ENCODE measurements around the gene PKM. TPM values are rescaled to one million over a fixed set of nuclear protein-coding genes. Genes with fewer than 3 reads are reported as not detected.
"Not testable (repeated sequence)": the region's sequence is repeated elsewhere in the genome, so short reads cannot be mapped to it uniquely, and the experiment has no call there.

Gene PKM
- 332 TPM for total RNA-seq
- 100 to 1,000 TPM; 380 to 510 (median 440) TPM for polyA plus RNA-seq

DNA sequence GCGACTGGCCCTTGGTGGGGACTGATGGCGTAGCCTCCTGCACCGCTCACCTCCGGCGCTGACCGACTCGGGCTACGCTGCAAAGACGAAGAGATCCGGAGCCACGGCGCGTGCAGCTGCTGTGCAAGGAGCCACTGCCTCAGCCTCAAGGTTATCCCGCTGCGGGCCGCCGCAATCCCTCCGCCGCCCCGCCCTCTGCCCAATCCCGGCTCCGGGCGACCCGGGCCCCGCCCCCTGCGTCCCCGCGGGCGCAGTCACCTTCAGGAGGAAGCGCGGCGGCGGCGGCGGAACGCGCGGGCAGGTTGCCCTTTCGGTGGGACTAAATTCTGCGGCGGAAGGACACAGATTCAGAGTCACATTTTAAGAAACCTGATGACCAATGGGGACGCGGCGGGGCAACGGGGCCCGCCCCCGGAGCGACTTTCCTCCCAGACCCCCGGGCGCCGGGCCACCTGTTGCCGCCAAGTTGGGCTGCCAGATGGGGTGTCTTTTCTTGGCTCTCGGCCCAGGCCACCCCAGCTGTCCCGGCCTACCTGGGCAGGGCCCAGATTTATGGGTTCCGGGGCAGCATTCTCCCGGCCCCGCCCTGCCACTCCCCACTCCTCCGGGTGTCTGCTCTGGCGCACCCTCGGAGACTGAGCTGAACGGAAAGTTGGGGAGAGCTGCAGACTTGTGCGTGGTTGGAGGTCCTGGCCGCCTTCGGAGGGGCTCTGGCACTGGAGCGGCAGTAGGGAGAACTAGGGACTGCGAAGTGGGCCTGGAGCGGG is at the start of gene PKM:
Gene PKM, minus strand, starts transcription at position 125 of the 767 bp plus-strand sequence. CDS start 12,093 bp downstream, outside the sequence.
- Histone ChIP-seq H3K4me1 (ENCODE audit: control insufficient read depth, insufficient read depth, low read length, poor library complexity, severe bottlenecking) (peaks cover 50% of the 10 kb centered on the region), H3K36me3 (ENCODE audit: control insufficient read depth, insufficient read depth, low read length) (no peaks in the 10 kb centered on the region), H3K27ac (ENCODE audit: insufficient read depth, low read length, poor library complexity, severe bottlenecking) (peak within 1 kb of the TSS; percentile 95), H3K4me3 (ENCODE audit: low read depth, low read length) (peak within 1 kb of the TSS; percentile 82), H3K9me3 (ENCODE audit: control insufficient read depth in 2 of 2, low read length in 2 of 2) (no peaks in the 10 kb centered on the region), H3K27me3 (ENCODE audit: control insufficient read depth, insufficient read depth, low read length) (no peaks in the 10 kb centered on the region)
- ATAC-seq (ENCODE audit: low read depth in 2 of 2) (peak; percentile 32 to 37), DNase-seq (peak; percentile 89 to 98 (median 89))
- peak within 1 kb of the TSS; percentile 94 to 100 (median 99) for H3K4me3 Mint-ChIP-seq
- H3K36me3 Mint-ChIP-seq = no peaks in the 10 kb centered on the region
- peak within 1 kb of the TSS; percentile 96 to 99 (median 99) for H3K27ac Mint-ChIP-seq
- peaks cover 8% of the 10 kb centered on the region for H3K27me3 Mint-ChIP-seq
- peaks cover 0 to 1% (median 0%) of the 10 kb centered on the region in 7 donors for H3K9me3 Mint-ChIP-seq
- peaks cover 16 to 56% (median 41%) of the 10 kb centered on the region in 4 donors for H3K4me1 Mint-ChIP-seq

DNA sequence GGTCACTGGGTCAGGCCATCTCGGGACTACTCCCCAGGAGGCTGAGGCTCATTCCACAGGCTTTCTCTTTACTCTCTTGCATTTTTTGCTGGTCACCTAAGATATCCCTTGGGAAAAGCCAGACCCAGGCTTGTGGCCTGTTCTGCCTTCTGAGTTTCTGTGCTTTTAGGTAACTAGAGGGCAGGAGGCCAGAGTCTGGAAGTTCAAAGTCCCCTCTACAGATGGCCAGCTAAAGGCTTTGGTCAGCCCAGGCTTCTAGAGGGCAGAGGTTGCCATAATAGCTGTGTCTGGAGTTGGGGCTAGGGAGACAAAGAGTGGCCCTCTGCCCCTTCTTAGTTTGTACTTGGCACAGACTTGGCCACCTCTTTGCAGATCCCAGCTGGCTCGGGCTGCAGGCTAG is 49.8 kb upstream of the PKM start:
- no peaks in the 10 kb centered on the region for H3K9me3 Mint-ChIP-seq

DNA sequence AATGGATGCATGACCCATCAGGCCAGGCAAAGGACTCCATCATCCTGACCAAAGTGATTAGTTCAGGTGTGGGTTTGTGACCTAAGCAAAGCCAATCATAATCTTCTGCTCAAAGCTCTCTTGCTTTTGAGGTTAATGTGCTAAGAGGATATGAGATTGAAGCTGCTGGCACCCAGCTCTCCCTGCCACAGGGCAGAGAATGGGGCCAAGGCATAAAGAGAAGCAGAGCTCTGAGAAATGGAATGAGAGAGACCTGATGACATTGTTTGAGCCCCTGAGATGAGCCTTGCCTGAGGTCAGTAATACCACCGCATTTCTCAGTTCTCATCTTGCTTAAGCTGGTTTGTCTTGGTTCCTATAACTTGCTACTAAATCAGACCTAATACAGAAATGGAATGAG is 47.7 kb upstream of the PKM start:
- H3K4me3 ChIP-seq (ENCODE audit: low read depth, low read length) = no peak overlapping the region
- no peak for ATAC-seq (ENCODE audit: low read depth in 2 of 2)
- H3K4me1 ChIP-seq (ENCODE audit: control insufficient read depth, insufficient read depth, low read length, poor library complexity, severe bottlenecking) = no peaks in the 10 kb centered on the region
- H3K27ac ChIP-seq (ENCODE audit: insufficient read depth, low read length, poor library complexity, severe bottlenecking) = no peak overlapping the region
- Mint-ChIP-seq H3K4me1 (peaks cover 0 to 6% (median 3%) of the 10 kb centered on the region in 4 donors), H3K4me3 (no peak overlapping the region), H3K36me3 (no peaks in the 10 kb centered on the region), H3K27me3 (no peaks in the 10 kb centered on the region), H3K27ac (no peak overlapping the region), H3K9me3 (no peaks in the 10 kb centered on the region)
- no peaks in the 10 kb centered on the region for H3K9me3 ChIP-seq (ENCODE audit: control insufficient read depth in 2 of 2, low read length in 2 of 2)
- no peaks in the 10 kb centered on the region for H3K36me3 ChIP-seq (ENCODE audit: control insufficient read depth, insufficient read depth, low read length)
- H3K27me3 ChIP-seq (ENCODE audit: control insufficient read depth, insufficient read depth, low read length) = peaks cover 1% of the 10 kb centered on the region
- DNase-seq = no peak

More for the DNA sequence above, 49.8 kb upstream of the PKM start:
- Histone ChIP-seq H3K4me1 (ENCODE audit: control insufficient read depth, insufficient read depth, low read length, poor library complexity, severe bottlenecking) (no peaks in the 10 kb centered on the region), H3K36me3 (ENCODE audit: control insufficient read depth, insufficient read depth, low read length) (no peaks in the 10 kb centered on the region), H3K27me3 (ENCODE audit: control insufficient read depth, insufficient read depth, low read length) (peaks cover 1% of the 10 kb centered on the region), H3K27ac (ENCODE audit: insufficient read depth, low read length, poor library complexity, severe bottlenecking) (no peak overlapping the region), H3K4me3 (ENCODE audit: low read depth, low read length) (no peak overlapping the region), H3K9me3 (ENCODE audit: control insufficient read depth in 2 of 2, low read length in 2 of 2) (no peaks in the 10 kb centered on the region)
- H3K27me3 Mint-ChIP-seq = no peaks in the 10 kb centered on the region
- DNase-seq (no peak), ATAC-seq (ENCODE audit: low read depth in 2 of 2) (no peak)
- H3K4me1 Mint-ChIP-seq = no peaks in the 10 kb centered on the region
- H3K4me3 Mint-ChIP-seq = no peak overlapping the region
- H3K27ac Mint-ChIP-seq = no peak overlapping the region
- no peaks in the 10 kb centered on the region for H3K36me3 Mint-ChIP-seq

DNA sequence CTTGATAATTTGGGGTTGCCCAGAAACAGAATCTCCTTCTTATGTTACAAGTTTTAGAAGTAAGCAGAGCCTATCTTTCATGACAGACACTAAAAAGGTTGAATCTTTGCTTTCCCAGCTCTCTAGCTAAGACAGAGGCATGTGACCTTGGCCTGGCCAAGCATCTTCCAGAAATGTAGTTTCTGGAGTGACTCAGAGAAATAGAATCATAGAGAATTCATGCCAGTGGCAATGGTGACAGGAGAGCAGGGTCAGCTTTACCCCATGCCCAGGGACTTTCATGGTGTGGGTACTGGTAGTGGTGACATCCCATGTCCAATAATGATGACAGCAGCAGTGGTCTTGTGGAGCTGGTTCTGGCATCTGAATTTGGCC is 45.3 kb upstream of the PKM start:
- Mint-ChIP-seq H3K4me3 (peak overlapping the region in 1 of 4 donors; percentile 67), H3K9me3 (no peaks in the 10 kb centered on the region), H3K36me3 (no peaks in the 10 kb centered on the region), H3K4me1 (peaks cover 6 to 25% (median 16%) of the 10 kb centered on the region in 4 donors), H3K27me3 (no peaks in the 10 kb centered on the region), H3K27ac (no peak overlapping the region)
- no peak overlapping the region for H3K4me3 ChIP-seq (ENCODE audit: low read depth, low read length)
- no peak overlapping the region for H3K27ac ChIP-seq (ENCODE audit: insufficient read depth, low read length, poor library complexity, severe bottlenecking)
- H3K36me3 ChIP-seq (ENCODE audit: control insufficient read depth, insufficient read depth, low read length) = no peaks in the 10 kb centered on the region
- peaks cover 16% of the 10 kb centered on the region for H3K4me1 ChIP-seq (ENCODE audit: control insufficient read depth, insufficient read depth, low read length, poor library complexity, severe bottlenecking)
- DNase-seq (no peak), ATAC-seq (ENCODE audit: low read depth in 2 of 2) (no peak)
- no peaks in the 10 kb centered on the region for H3K9me3 ChIP-seq (ENCODE audit: control insufficient read depth in 2 of 2, low read length in 2 of 2)
- peaks cover 1% of the 10 kb centered on the region for H3K27me3 ChIP-seq (ENCODE audit: control insufficient read depth, insufficient read depth, low read length)

DNA sequence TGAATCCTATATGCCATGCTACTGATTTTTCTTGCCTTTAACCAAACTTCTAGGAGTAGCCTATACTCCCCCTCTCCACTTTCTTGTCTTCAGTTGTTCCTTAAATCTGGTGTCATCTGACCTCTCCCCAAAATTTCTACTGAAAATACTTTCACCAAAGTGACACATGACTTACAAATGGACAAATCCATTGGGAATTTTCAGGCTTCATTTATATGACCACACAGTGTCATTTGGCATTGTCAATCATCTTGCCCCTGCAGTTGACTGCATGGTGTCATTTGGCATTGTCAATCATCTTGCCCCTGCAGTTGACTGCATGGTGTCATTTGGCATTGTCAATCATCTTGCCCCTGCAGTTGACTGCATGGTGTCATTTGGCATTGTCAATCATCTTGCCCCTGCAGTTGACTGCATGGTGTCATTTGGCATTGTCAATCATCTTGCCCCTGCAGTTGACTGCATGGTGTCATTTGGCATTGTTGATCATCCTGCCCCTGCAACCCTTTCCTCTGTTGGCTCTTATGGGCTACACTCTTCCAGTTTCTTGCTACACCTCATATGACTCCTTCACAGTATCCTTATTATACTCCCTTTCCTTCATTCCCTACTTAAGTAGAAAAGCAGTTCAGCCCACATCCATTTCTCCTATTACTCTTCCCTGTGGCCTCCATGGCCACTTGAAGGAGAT is 44.8 kb upstream of the PKM start:
- not testable (repeated sequence) for H3K36me3 ChIP-seq (ENCODE audit: control insufficient read depth, insufficient read depth, low read length); H3K4me3 ChIP-seq (ENCODE audit: low read depth, low read length); H3K27ac ChIP-seq (ENCODE audit: insufficient read depth, low read length, poor library complexity, severe bottlenecking); H3K27me3 ChIP-seq (ENCODE audit: control insufficient read depth, insufficient read depth, low read length); H3K27me3 Mint-ChIP-seq; H3K9me3 Mint-ChIP-seq; ATAC-seq (ENCODE audit: low read depth in 2 of 2); H3K36me3 Mint-ChIP-seq; DNase-seq; H3K9me3 ChIP-seq (ENCODE audit: control insufficient read depth in 2 of 2, low read length in 2 of 2); H3K27ac Mint-ChIP-seq
- H3K4me3 Mint-ChIP-seq = peak overlapping the region in 1 of 4 donors; percentile 67
- H3K4me1 Mint-ChIP-seq = peaks cover 6 to 30% (median 19%) of the 10 kb centered on the region in 4 donors
- peaks cover 20% of the 10 kb centered on the region for H3K4me1 ChIP-seq (ENCODE audit: control insufficient read depth, insufficient read depth, low read length, poor library complexity, severe bottlenecking)

DNA sequence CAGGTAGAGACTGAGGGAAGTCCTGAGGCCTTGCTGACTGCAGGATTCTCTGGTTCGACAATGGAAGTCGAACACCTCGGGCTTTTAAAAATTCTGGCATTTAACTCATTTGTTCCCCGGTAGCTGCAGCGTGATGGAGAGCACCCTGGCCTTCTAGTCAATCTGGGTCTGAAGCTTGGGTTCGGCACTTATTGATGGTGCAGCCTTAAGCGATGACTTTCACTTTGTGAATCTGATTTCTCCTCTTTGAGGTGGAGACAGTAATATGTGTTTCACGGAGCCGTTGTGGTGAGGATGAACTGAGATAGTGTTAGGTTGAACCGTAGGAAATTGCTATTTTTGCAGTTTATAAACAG is 42.0 kb upstream of the PKM start:
- H3K9me3 Mint-ChIP-seq = no peaks in the 10 kb centered on the region
- peaks cover 6 to 46% (median 29%) of the 10 kb centered on the region in 4 donors for H3K4me1 Mint-ChIP-seq
- peak overlapping the region; percentile 87 to 96 (median 89) for H3K4me3 Mint-ChIP-seq
- H3K4me1 ChIP-seq (ENCODE audit: control insufficient read depth, insufficient read depth, low read length, poor library complexity, severe bottlenecking) = peaks cover 20% of the 10 kb centered on the region
- no peaks in the 10 kb centered on the region for H3K36me3 Mint-ChIP-seq
- peak overlapping the region; percentile 85 for H3K27ac ChIP-seq (ENCODE audit: insufficient read depth, low read length, poor library complexity, severe bottlenecking)
- no peaks in the 10 kb centered on the region for H3K27me3 Mint-ChIP-seq
- no peak for DNase-seq
- H3K9me3 ChIP-seq (ENCODE audit: control insufficient read depth in 2 of 2, low read length in 2 of 2) = no peaks in the 10 kb centered on the region
- peak overlapping the region; percentile 78 for H3K4me3 ChIP-seq (ENCODE audit: low read depth, low read length)
- H3K27ac Mint-ChIP-seq = peak overlapping the region; percentile 90 to 96 (median 95)
- ATAC-seq (ENCODE audit: low read depth in 2 of 2) = no peak
- H3K36me3 ChIP-seq (ENCODE audit: control insufficient read depth, insufficient read depth, low read length) = peaks cover 6% of the 10 kb centered on the region
- no peaks in the 10 kb centered on the region for H3K27me3 ChIP-seq (ENCODE audit: control insufficient read depth, insufficient read depth, low read length)

DNA sequence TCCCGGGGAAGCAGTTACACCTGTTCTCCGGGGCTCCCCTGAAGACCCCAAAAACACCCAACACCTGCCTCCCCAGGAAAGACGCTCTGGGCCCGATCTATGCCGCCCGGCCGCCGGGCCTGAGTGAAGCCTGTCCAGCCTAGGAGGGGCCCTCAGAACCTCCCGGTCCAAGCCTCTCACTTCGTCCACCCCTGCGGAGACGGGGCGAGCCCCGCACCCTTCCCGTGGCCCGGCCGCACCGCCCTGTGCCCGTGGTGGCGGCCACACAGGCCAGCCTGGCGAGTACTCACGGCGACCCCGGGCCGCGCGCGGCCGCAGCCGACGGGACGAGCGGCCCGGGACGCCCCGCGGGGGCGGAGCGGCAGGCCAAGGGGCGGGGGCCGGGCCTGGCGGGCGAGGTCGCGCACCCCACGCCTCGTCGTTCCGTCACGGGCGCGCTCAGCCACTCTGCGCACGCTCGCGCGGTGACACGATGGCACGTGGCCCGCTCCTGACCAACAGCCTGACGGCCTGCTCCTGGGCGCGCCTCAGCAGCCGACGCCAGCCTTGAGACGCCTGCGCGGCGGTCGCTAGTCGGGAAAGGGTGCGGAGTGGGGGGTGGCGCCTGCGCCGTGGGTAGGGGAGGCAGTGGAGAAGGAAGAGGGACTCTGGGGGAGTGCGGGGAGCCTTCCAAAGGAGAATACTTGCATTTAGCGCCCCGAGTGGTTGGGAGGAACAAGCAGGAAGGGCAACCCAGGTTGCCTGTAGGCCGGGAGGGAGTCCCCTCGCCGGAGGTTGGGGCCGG is 41.4 kb upstream of the PKM start, which contains the start of gene PARP6:
Gene PARP6, minus strand, starts transcription at position 342 of the 784 bp plus-strand sequence. CDS start 5,077 bp downstream, outside the sequence.
- peaks cover 9% of the 10 kb centered on the region for H3K36me3 ChIP-seq (ENCODE audit: control insufficient read depth, insufficient read depth, low read length)
- ATAC-seq (ENCODE audit: low read depth in 2 of 2) (peak; percentile 95 to 96), DNase-seq (peak; percentile 97 to 98 (median 98))
- H3K4me3 Mint-ChIP-seq = peak within 1 kb of the TSS; percentile 87 to 96 (median 90)
- H3K9me3 ChIP-seq (ENCODE audit: control insufficient read depth in 2 of 2, low read length in 2 of 2) = no peaks in the 10 kb centered on the region
- peaks cover 6 to 46% (median 29%) of the 10 kb centered on the region in 4 donors for H3K4me1 Mint-ChIP-seq
- no peaks in the 10 kb centered on the region for H3K9me3 Mint-ChIP-seq
- H3K4me1 ChIP-seq (ENCODE audit: control insufficient read depth, insufficient read depth, low read length, poor library complexity, severe bottlenecking) = peaks cover 20% of the 10 kb centered on the region
- no peaks in the 10 kb centered on the region for H3K36me3 Mint-ChIP-seq
- peak within 1 kb of the TSS; percentile 85 for H3K27ac ChIP-seq (ENCODE audit: insufficient read depth, low read length, poor library complexity, severe bottlenecking)
- H3K27ac Mint-ChIP-seq = peak within 1 kb of the TSS; percentile 90 to 96 (median 96)
- no peaks in the 10 kb centered on the region for H3K27me3 ChIP-seq (ENCODE audit: control insufficient read depth, insufficient read depth, low read length)
- peak within 1 kb of the TSS; percentile 78 for H3K4me3 ChIP-seq (ENCODE audit: low read depth, low read length)
- H3K27me3 Mint-ChIP-seq = no peaks in the 10 kb centered on the region

Measured in CD4-positive, CD25-positive, alpha-beta regulatory T cell (primary cell).